Femur (tissue), 1 donor: ENCODE results near the gene AEBP1.
A peak's percentile ranks its signal among the peaks of the same experiment; 100 is the strongest.

Source experiments
- DNase-seq: peaks from one replicate; pipeline ENCODE4 v3.0.0-alpha.2; 2017

Gene AEBP1

GRCh38 chr7:44145479-44145968 is 41.4 kb downstream of the AEBP1 start:
- DNase-seq = peak; percentile 38

GRCh38 chr7:44145969-44146911 is 42.1 kb downstream of the AEBP1 start:
- DNase-seq = peak; percentile 86

GRCh38 chr7:44147026-44147991 is 43.2 kb downstream of the AEBP1 start:
- peak; percentile 74 for DNase-seq

- peak; percentile 13 for DNase-seq
Observed at GRCh38 chr7:44148166-44148565, 44.0 kb downstream of the AEBP1 start.

- no peak for DNase-seq
Observed at GRCh38 chr7:44148961-44149536, 44.9 kb downstream of the AEBP1 start.

GRCh38 chr7:44149571-44150465 is 45.7 kb downstream of the AEBP1 start:
- DNase-seq = peak; percentile 55

GRCh38 chr7:44150466-44150832 is 46.3 kb downstream of the AEBP1 start:
- peak; percentile 61 for DNase-seq

- DNase-seq = peak; percentile 27
Observed at GRCh38 chr7:44150966-44151941, 47.1 kb downstream of the AEBP1 start.

GRCh38 chr7:44151956-44152355 is 47.8 kb downstream of the AEBP1 start:
- no peak for DNase-seq

- DNase-seq = peak; percentile 15
Observed at GRCh38 chr7:44152971-44153947, 49.1 kb downstream of the AEBP1 start.

GRCh38 chr7:44153948-44154335 is 49.8 kb downstream of the AEBP1 start:
- no peak for DNase-seq

- DNase-seq = no peak
Observed at GRCh38 chr7:44154703-44155102, 50.6 kb downstream of the AEBP1 start.

- no peak for DNase-seq
Observed at GRCh38 chr7:44155191-44156185, 51.3 kb downstream of the AEBP1 start.

- no peak for DNase-seq
Observed at GRCh38 chr7:44156453-44157010, 52.4 kb downstream of the AEBP1 start.

GRCh38 chr7:44157116-44158080 is 53.3 kb downstream of the AEBP1 start:
- DNase-seq = no peak

- no peak for DNase-seq
Observed at GRCh38 chr7:44158096-44158872, 54.1 kb downstream of the AEBP1 start.
